HG02759 (cell line): Measurements from ENCODE around the gene FAM151B.
"Not testable (repeated sequence)": the region's sequence is repeated elsewhere in the genome, so short reads cannot be mapped to it uniquely, and the experiment has no call there.

Source experiments
- ATAC-seq: cut with Tn5 transposase; IDR thresholded peaks from one replicate; pipeline ENCODE4 v1.9.1; 2021; ENCODE audit warnings: mild to moderate bottlenecking, moderate library complexity; ENCODE audit not compliant: unreplicated experiment

FAM151B gene

GRCh38 chr5:80487829-80488721 is at the start of gene FAM151B:
Gene FAM151B, plus strand, starts transcription at chr5:80488100. Its CDS starts 24 bp downstream, at chr5:80488124.
- ATAC-seq = peak; percentile 96

- ATAC-seq = no peak
Measured at GRCh38 chr5:80438739-80439138, 49.2 kb upstream of the FAM151B start.

GRCh38 chr5:80439213-80439612 is 48.7 kb upstream of the FAM151B start:
- no peak for ATAC-seq

- ATAC-seq = no peak
Measured at GRCh38 chr5:80442742-80443141, 45.2 kb upstream of the FAM151B start.

GRCh38 chr5:80453366-80453765 is 34.5 kb upstream of the FAM151B start:
- no peak for ATAC-seq

- no peak for ATAC-seq
Measured at GRCh38 chr5:80463269-80463668, 24.6 kb upstream of the FAM151B start.

- ATAC-seq = no peak
Measured at GRCh38 chr5:80466669-80467485, 21.0 kb upstream of the FAM151B start.

GRCh38 chr5:80468131-80468530 is 19.8 kb upstream of the FAM151B start:
- ATAC-seq = no peak

- ATAC-seq = not testable (repeated sequence)
Measured at GRCh38 chr5:80470631-80471030, 17.3 kb upstream of the FAM151B start.

- no peak for ATAC-seq
Measured at GRCh38 chr5:80474929-80475328, 13.0 kb upstream of the FAM151B start.

GRCh38 chr5:80479713-80480112 is 8.2 kb upstream of the FAM151B start:
- no peak for ATAC-seq

- ATAC-seq = no peak
Measured at GRCh38 chr5:80480354-80480753, 7.5 kb upstream of the FAM151B start.

- ATAC-seq = peak; percentile 61
Measured at GRCh38 chr5:80481019-80481893, 6.6 kb upstream of the FAM151B start.

GRCh38 chr5:80482578-80482977 is 5.3 kb upstream of the FAM151B start:
- no peak for ATAC-seq

- ATAC-seq = no peak
Measured at GRCh38 chr5:80483636-80484232, 4.2 kb upstream of the FAM151B start.

- no peak for ATAC-seq
Measured at GRCh38 chr5:80487444-80487828, 464 bp upstream of the FAM151B start.

- no peak for ATAC-seq
Measured at GRCh38 chr5:80491296-80491695, 3.4 kb downstream of the FAM151B start.

- no peak for ATAC-seq
Measured at GRCh38 chr5:80492741-80493140, 4.8 kb downstream of the FAM151B start.

- not testable (repeated sequence) for ATAC-seq
Measured at GRCh38 chr5:80493443-80493842, 5.5 kb downstream of the FAM151B start.

- no peak for ATAC-seq
Measured at GRCh38 chr5:80495891-80496290, 8.0 kb downstream of the FAM151B start.
